Activated CD8-positive, alpha-beta memory T cell treated with anti-CD3 and anti-CD28 coated beads for 1 hour (primary cell): ENCODE results near the gene EPN1.

Experiments used
- DNase-seq, 2 donors: peaks; one replicate each; pipeline ENCODE4 v3.0.0-alpha.2; 2020; ENCODE audit warnings: low read depth in 1 of 2; ENCODE audit errors: extremely low read depth in 1 of 2

Gene EPN1

DNA sequence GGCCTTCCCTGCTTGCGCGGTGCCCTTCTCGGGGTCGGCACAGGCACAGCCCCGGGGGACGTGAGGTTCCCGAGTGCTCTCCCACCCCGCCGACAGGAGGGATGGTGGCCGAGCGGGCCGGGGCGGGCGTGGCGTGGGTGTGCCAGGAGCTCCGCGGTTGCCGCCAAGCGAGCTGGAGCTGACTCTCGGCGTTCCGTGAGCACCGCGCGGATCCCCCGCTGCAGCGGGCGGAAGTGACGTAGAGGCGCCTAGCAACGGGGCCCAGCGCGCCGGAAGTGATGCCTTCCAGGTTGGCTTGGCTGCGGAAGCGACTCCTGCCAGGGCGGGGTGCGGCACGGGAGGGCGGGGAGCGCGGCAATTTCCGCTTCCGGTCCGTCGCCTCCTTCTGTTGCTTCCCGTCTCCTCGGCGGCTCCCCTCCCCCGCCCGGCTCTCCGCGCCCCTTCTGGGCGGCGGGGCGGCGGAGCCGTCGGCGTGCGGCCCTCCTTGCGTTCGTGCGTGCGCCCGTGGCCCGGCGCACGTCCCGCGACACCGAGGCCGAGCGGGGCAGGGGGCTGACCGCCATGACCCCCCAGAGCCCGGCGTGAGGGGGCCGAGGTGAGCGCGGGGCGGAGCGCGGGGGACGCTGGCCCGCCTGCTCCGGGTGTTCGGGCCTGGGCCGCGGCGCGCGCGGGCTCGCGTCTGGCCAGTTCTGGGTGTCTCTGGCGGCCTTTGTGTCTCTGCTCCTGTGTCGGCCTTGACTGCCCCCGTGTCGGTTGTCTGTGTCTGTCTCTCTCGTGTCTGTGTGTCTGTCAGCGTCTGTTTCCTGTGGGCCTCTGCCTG is at the start of gene EPN1:
Gene EPN1, plus strand, starts transcription at position 386 of the 820 bp plus-strand sequence. CDS start 3,402 bp downstream, outside the sequence.
- peak; percentile 93 to 96 for DNase-seq

GRCh38 chr19:55626350-55626749 is 48.7 kb upstream of the EPN1 start:
- DNase-seq: no peak

GRCh38 chr19:55632463-55632834 is 42.6 kb upstream of the EPN1 start:
- DNase-seq: peak; percentile 67 to 71

- DNase-seq: no peak
Measured at GRCh38 chr19:55633861-55634260, 41.2 kb upstream of the EPN1 start.

GRCh38 chr19:55635334-55635717 is 39.7 kb upstream of the EPN1 start:
- DNase-seq: no peak

DNA sequence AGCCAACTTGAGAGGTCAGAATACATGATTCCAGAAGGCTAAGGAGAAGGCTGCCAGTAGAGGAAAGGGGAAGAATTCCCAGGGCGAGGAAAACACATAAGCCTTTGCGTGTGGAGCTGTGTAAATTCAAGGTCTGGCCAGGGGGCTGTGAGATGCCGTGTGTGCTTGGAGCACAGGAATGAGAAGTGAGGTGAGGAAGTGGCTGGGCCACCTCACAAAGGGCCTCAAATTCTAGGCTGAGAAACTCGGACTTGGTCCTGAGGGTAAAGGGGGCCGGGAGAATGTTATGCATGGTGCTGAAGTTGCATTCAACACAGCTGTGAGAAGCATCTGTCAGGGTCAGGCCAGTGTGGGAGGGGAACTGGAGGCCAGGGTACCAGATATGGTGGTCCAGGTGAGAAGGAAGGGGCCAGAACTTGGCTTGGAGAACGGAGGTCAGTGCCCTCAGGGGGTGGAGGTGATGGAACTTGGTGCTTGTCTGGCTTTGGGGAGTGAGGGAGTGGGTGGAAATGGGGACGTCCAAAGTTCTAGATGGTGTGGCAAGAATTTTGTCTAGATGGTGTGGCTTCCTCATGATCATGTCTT is 39.1 kb upstream of the EPN1 start:
- no peak for DNase-seq

GRCh38 chr19:55636723-55637122 is 38.3 kb upstream of the EPN1 start:
- DNase-seq: no peak

- DNase-seq: no peak
Measured at GRCh38 chr19:55637534-55637933, 37.5 kb upstream of the EPN1 start.

- DNase-seq: no peak
Measured at GRCh38 chr19:55638864-55639359, 36.1 kb upstream of the EPN1 start.

DNA sequence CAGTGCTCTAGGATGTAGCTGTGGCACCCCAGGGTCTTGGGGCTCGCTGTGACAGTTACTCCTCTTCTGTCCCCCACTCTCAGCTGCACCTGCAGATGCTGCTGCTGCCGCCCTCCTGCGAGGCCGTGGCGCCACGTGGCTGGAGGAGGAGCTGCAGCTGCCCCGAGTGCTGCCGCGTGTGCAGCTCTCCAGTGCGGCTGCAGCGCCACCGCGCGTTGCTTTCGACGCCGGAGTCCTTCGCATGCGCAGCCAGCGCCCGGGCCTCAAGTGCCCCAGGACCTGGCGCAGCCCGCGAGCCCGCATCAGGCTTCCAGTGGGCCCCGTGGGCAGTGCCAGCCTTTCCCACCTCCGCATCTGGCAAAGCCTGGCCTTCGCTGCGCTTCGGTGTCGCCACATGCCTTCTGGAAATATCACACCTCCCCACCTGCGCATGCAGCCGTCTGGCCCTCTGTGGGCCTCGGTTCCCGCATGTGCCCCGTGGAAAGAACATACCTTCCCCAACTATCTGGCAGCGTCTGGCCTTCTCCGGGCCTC is 34.9 kb upstream of the EPN1 start:
- DNase-seq: peak in 1 of 2 donors; percentile 53

GRCh38 chr19:55640577-55641425 is 34.2 kb upstream of the EPN1 start, which contains the start of gene ZNF580:
Gene ZNF580, plus strand, starts transcription at chr19:55641002. Its CDS starts 1,507 bp downstream, at chr19:55642509.
- DNase-seq: peak in 1 of 2 donors; percentile 43

DNA sequence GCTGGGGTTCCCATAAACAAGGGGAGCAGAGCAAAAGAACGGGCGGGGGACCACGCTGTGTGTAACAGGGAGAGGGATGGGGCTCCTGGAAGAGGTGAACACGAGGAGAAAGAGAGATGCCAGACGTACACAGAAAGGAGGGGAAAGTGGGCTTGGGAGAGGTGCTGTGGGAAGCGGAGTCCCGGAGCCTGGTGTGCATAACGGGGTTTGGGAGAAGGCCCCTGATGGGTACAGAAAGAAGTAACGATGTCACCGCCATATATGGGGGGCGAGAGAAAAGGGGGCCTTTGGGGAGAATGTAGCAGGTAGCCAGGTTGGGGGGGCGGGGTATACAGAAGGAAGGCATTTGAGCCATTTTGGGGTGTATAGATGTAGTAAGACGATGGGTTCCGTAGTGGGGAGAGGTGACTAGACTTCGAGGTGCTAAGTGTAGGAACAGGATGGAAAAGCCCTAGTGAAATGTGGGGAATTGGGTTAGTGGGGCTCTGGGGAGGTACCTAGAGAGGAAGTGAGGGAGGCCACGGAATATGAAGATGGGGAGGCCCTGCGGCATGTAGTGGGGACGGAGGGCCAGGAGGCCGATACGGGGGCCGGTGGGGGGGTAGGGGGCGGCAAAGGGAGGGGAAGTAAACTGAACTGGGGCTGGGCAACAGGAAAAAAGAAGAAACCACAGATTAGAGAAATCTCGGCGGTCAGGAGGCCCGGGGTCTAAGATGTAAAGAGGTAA is 33.4 kb upstream of the EPN1 start:
- no peak for DNase-seq

GRCh38 chr19:55642153-55643002 is 32.6 kb upstream of the EPN1 start:
- DNase-seq: no peak

GRCh38 chr19:55643003-55643886 is 31.8 kb upstream of the EPN1 start, which contains the start of gene ZNF581:
Gene ZNF581, plus strand, starts transcription at chr19:55643649. Its CDS starts 923 bp downstream, at chr19:55644572.
- peak in 1 of 2 donors; percentile 63 for DNase-seq

DNA sequence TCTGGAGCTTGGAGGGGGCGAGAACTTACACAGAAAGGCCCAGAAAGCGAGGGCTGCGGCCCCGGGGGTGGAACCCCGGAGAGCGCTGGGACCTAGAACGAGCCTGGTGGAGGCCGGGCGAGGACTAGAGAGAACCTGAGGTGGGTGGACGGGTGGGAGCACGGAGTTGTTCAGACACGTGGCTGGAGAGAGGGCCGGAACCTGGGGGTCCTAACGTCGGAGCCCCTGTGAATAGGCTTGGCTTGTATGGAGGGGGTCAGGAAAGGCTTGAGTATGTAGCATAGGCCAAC is 31.2 kb upstream of the EPN1 start:
- no peak for DNase-seq

- no peak for DNase-seq
Measured at GRCh38 chr19:55644191-55644833, 30.7 kb upstream of the EPN1 start.

- DNase-seq: no peak
Measured at GRCh38 chr19:55644842-55645511, 30.0 kb upstream of the EPN1 start.

DNA sequence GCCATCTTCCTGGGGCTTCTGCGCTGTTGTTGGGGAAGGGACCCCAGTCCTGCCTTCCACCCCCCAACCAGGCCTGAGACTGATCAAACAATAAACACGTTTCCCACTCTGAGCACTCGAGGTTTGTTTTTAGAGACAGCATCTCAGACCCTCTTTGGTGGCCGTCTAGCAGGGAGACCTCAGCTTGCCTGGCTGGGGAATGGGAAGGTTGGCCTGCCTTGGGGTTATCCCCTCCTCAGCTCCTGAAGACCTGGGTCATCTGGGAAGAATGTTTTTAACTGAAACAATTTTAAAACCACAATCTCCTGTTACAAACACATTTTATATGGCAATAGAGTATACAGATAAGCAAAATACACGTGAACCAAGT is 29.5 kb upstream of the EPN1 start:
- DNase-seq: no peak
